Karpas-422 (cell line): ENCODE results near the gene FCER1G. TPM values are rescaled to one million over a fixed set of nuclear protein-coding genes. Genes with fewer than 3 reads are reported as not detected.

Experiments
- DNase-seq: peaks from one replicate; pipeline ENCODE4 v3.0.0-alpha.2; 2015
- H2AFZ ChIP-seq: fragments of 200-600 bp; sonication (generic); 2 replicates; pipeline ENCODE4 v1.6.1; 2014; ENCODE audit warnings: antibody characterized with exemption, low read length, mixed read lengths
- H3K27ac ChIP-seq: fragments of 200-600 bp; sonication (generic); 2 replicates; pipeline ENCODE4 v1.5.1; 2014; ENCODE audit warnings: mild to moderate bottlenecking, low read length, moderate library complexity
- H3K27me3 ChIP-seq: fragments of 200-600 bp; sonication (generic); 2 replicates; pipeline ENCODE4 v1.6.1; 2014; ENCODE audit warnings: low read length, mixed read lengths
- H3K36me3 ChIP-seq: fragments of 200-600 bp; sonication (generic); 2 replicates; pipeline ENCODE4 v1.6.1; 2014; ENCODE audit warnings: low read length, mixed read lengths; ENCODE audit not compliant: insufficient read depth
- H3K4me1 ChIP-seq: fragments of 200-600 bp; sonication (generic); 2 replicates; pipeline ENCODE4 v1.6.1; 2014; ENCODE audit warnings: mild to moderate bottlenecking, low read length, mixed read lengths
- H3K4me2 ChIP-seq: fragments of 200-600 bp; sonication (generic); 2 replicates; pipeline ENCODE4 v1.6.1; 2014; ENCODE audit warnings: low read length, low read depth, mild to moderate bottlenecking; ENCODE audit not compliant: poor library complexity, severe bottlenecking
- H3K4me3 ChIP-seq: fragments of 200-600 bp; sonication (generic); 2 replicates; pipeline ENCODE4 v1.5.1; 2014; ENCODE audit warnings: mild to moderate bottlenecking, antibody characterized with exemption, low read length, mixed read lengths
- H3K79me2 ChIP-seq: fragments of 200-600 bp; sonication (generic); 2 replicates; pipeline ENCODE4 v1.6.1; 2014; ENCODE audit warnings: mild to moderate bottlenecking, low read length, mixed read lengths
- H3K9ac ChIP-seq: fragments of 200-600 bp; sonication (generic); 2 replicates; pipeline ENCODE4 v1.6.0; 2014; ENCODE audit warnings: low read length
- H3K9me2 ChIP-seq: fragments of 200-600 bp; sonication (generic), shearing (Covaris generic); replicated peaks from 2 replicates; pipeline ENCODE4 v1.6.0; 2014; ENCODE audit warnings: mild to moderate bottlenecking, low read length, moderate library complexity; ENCODE audit not compliant: insufficient read depth
- H3K9me3 ChIP-seq: fragments of 300-700, 200-600 bp; sonication (generic); 2 replicates; pipeline ENCODE4 v1.6.1; 2014; ENCODE audit warnings: low read length, mixed read lengths
- H4K20me1 ChIP-seq: fragments of 200-600 bp; sonication (generic); 2 replicates; pipeline ENCODE4 v1.6.1; 2014; ENCODE audit warnings: mild to moderate bottlenecking, antibody characterized with exemption, low read length, low read depth; ENCODE audit not compliant: insufficient read depth
- total RNA-seq: library from RNA; depleted of rRNA; stranded (reverse); fragments of >200 nt; shearing (Covaris generic); gene quantifications from 2 replicates; pipeline ENCODE4 v1.2.3, GENCODE V29; 2014; ENCODE audit warnings: low replicate concordance; rRNA removed

FCER1G gene
- total RNA-seq, 1 experiment from 2014 or later = not detected

GRCh38 chr1:161265305-161265704 is 50.2 kb downstream of the FCER1G start:
- Histone ChIP-seq H3K9me2 (no peaks in the 10 kb centered on the region), H3K4me2 (no peak overlapping the region), H3K79me2 (no peaks in the 10 kb centered on the region), H2AFZ (no peak overlapping the region), H3K4me1 (peaks cover 22% of the 10 kb centered on the region), H3K9me3 (no peaks in the 10 kb centered on the region), H3K27ac (no peak overlapping the region), H3K9ac (no peak overlapping the region), H3K4me3 (no peak overlapping the region), H3K36me3 (no peaks in the 10 kb centered on the region), H4K20me1 (no peaks in the 10 kb centered on the region), H3K27me3 (no peaks in the 10 kb centered on the region)
- DNase-seq = no peak

DNA sequence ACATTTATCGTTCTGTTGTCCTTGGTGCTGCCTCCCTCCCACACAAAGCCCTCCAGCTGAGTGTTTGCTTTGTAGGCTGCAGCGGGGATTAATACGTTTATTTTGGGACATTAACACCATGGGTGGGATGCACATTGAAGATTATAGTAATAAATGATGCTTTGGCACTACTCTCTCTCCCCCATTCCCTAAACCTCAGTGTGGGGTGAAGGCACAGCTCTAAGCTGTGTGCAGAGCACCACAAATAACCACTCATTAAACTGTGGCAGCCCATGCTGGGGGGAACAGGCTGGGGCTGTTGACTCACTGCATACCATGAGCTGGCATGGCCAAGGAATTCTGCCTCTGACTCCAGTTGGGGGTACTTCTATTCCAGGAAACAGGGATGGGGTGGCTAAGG is 51.1 kb downstream of the FCER1G start:
- H2AFZ ChIP-seq = no peak overlapping the region
- H3K9ac ChIP-seq = no peak overlapping the region

GRCh38 chr1:161266836-161267235 is 51.7 kb downstream of the FCER1G start:
- no peaks in the 10 kb centered on the region for H3K9me2 ChIP-seq
- H3K4me1 ChIP-seq = peaks cover 6% of the 10 kb centered on the region
- H3K27ac ChIP-seq = no peak overlapping the region
- no peak overlapping the region for H2AFZ ChIP-seq
- H3K9me3 ChIP-seq = no peaks in the 10 kb centered on the region
- H3K79me2 ChIP-seq = no peaks in the 10 kb centered on the region
- H4K20me1 ChIP-seq = no peaks in the 10 kb centered on the region
- no peak for DNase-seq
- no peak overlapping the region for H3K4me2 ChIP-seq
- no peaks in the 10 kb centered on the region for H3K36me3 ChIP-seq
- no peak overlapping the region for H3K4me3 ChIP-seq
- no peaks in the 10 kb centered on the region for H3K27me3 ChIP-seq
- no peak overlapping the region for H3K9ac ChIP-seq

More for the DNA sequence above, 51.1 kb downstream of the FCER1G start:
- H4K20me1 ChIP-seq = no peaks in the 10 kb centered on the region
- no peak overlapping the region for H3K4me3 ChIP-seq
- H3K9me3 ChIP-seq = no peaks in the 10 kb centered on the region
- H3K36me3 ChIP-seq = no peaks in the 10 kb centered on the region
- H3K4me1 ChIP-seq = peaks cover 13% of the 10 kb centered on the region
- H3K9me2 ChIP-seq = no peaks in the 10 kb centered on the region
- H3K79me2 ChIP-seq = no peaks in the 10 kb centered on the region
- H3K4me2 ChIP-seq = no peak overlapping the region
- DNase-seq = no peak
- H3K27ac ChIP-seq = no peak overlapping the region
- no peaks in the 10 kb centered on the region for H3K27me3 ChIP-seq

GRCh38 chr1:161267321-161267720 is 52.2 kb downstream of the FCER1G start:
- Histone ChIP-seq H3K4me3 (no peak overlapping the region), H3K9me3 (no peaks in the 10 kb centered on the region), H4K20me1 (no peaks in the 10 kb centered on the region), H3K4me2 (no peak overlapping the region), H3K27ac (no peak overlapping the region), H3K36me3 (no peaks in the 10 kb centered on the region), H3K4me1 (peaks cover 5% of the 10 kb centered on the region; the same call in 1 of the 2 replicates), H3K27me3 (no peaks in the 10 kb centered on the region), H3K9me2 (no peaks in the 10 kb centered on the region), H2AFZ (no peak overlapping the region), H3K9ac (no peak overlapping the region), H3K79me2 (no peaks in the 10 kb centered on the region)
- no peak for DNase-seq

Other genes starting within 250 kb of the FCER1G start
- 0.36 and 6.5 TPM in 2 replicates for gene F11R, start 194.1 kb upstream of the FCER1G start, total RNA-seq
- gene TSTD1, start 176.3 kb upstream of the FCER1G start, total RNA-seq = 16.0 and 32.3 TPM in 2 replicates
- 61.2 and 111 TPM in 2 replicates for gene USF1, start 169.3 kb upstream of the FCER1G start, total RNA-seq
- 36.5 and 59.6 TPM in 2 replicates for gene ARHGAP30, start 145.4 kb upstream of the FCER1G start, total RNA-seq
- gene NECTIN4, start 125.7 kb upstream of the FCER1G start, total RNA-seq = not detected in 2 replicates
- 6.1 and 11.0 TPM in 2 replicates for gene KLHDC9, start 116.9 kb upstream of the FCER1G start, total RNA-seq
- 34.1 and 71.0 TPM in 2 replicates for gene PFDN2, start 97.3 kb upstream of the FCER1G start, total RNA-seq
- gene NIT1, start 97.2 kb upstream of the FCER1G start, total RNA-seq = 41.5 and 44.0 TPM in 2 replicates
- gene DEDD, start 82.6 kb upstream of the FCER1G start, total RNA-seq = 24.2 and 25.6 TPM in 2 replicates
- gene UFC1, start 61.3 kb upstream of the FCER1G start, total RNA-seq = 72.5 and 100.0 TPM in 2 replicates
- 21.9 and 43.9 TPM in 2 replicates for gene USP21, start 55.8 kb upstream of the FCER1G start, total RNA-seq
- gene PPOX, start 48.9 kb upstream of the FCER1G start, total RNA-seq = 37.0 and 60.8 TPM in 2 replicates
- gene B4GALT3, start 37.8 kb upstream of the FCER1G start, total RNA-seq = 34.9 and 54.7 TPM in 2 replicates
- gene ADAMTS4, start 16.2 kb upstream of the FCER1G start, total RNA-seq = 0.15 TPM in 1 of 2 replicates, not detected in the other
- 134 and 167 TPM in 2 replicates for gene NDUFS2, start 12.9 kb upstream of the FCER1G start, total RNA-seq
- gene APOA2, start 8.3 kb downstream of the FCER1G start, total RNA-seq = not detected in 2 replicates
- 9.5 and 12.6 TPM in 2 replicates for gene TOMM40L, start 10.8 kb downstream of the FCER1G start, total RNA-seq
- gene NR1I3, start 22.9 kb downstream of the FCER1G start, total RNA-seq = not detected in 2 replicates
- 0.14 TPM in 1 of 2 replicates, not detected in the other for gene PCP4L1, start 43.5 kb downstream of the FCER1G start, total RNA-seq
- 4.0 and 6.9 TPM in 2 replicates for gene MPZ, start 94.7 kb downstream of the FCER1G start, total RNA-seq
- gene SDHC, start 99.1 kb downstream of the FCER1G start, total RNA-seq = 14.2 and 48.8 TPM in 2 replicates
- not detected in 2 replicates for gene CFAP126, start 152.6 kb downstream of the FCER1G start, total RNA-seq